Measurements from ENCODE around the gene ADAMTS9.

ADAMTS9 gene

DNA sequence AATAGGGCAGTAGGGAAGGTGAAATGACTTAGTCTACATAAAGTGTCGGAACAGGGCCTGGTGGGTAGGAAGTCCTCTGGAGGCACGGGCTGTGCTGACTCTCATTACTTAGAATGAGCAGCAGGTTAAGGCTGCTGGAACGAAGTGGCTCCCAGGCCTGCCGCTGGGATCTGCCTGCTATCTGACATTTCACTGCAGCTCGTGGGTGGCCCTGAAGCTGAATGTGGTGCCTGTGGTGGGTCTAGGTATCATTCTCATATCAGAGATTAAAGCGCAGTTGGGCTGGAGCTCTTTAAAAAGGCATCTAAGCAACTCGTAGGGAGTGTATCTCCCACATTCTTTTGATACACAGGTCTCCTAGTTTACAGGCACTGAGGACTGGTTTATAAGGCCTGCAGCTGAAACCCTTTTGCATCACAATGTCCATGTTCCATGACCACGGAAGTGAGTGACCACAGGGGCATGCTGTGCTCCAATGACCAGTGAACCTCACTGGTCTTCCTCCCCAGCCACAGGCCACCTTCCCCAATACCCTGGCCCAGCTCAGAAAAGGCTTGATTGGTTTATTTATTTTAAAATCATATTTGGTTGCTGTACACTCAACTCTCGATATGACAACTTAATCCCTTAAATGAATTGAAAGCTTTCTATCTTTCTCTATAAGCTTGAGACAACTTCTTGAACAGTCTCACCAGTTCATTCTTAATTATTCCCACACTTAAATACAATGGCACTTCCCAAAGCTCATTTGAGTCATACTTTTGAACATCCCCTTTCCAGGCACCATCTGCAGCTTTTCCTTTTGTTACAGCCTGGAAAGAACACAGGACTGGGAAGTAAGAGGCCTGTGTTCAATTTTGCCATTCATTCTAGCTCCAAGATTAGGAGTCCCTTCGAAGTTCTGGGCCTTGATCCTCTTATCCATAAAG is 19.0 kb downstream of the ADAMTS9 start:
- no peaks in the 10 kb centered on the region for H3K79me2 ChIP-seq (ENCODE audit: control insufficient read depth, insufficient read depth, low read length, unreplicated experiment)

GRCh38 chr3:64667887-64668581 is 19.8 kb downstream of the ADAMTS9 start:
- Histone ChIP-seq H3K79me2 (ENCODE audit: control insufficient read depth, insufficient read depth, low read length, unreplicated experiment) (no peaks in the 10 kb centered on the region), H2AFZ (ENCODE audit: low read length, unreplicated experiment) (no peak overlapping the region), H3K27ac (ENCODE audit: low read depth, low read length) (no peak overlapping the region), H3K27me3 (ENCODE audit: insufficient read depth, low read length) (no peaks in the 10 kb centered on the region), H3K4me1 (ENCODE audit: control insufficient read depth, insufficient read depth, low read length, unreplicated experiment) (no peaks in the 10 kb centered on the region), H3K4me3 (ENCODE audit: low read depth, low read length) (no peak overlapping the region), H3K36me3 (ENCODE audit: insufficient read depth, low read length) (no peaks in the 10 kb centered on the region)

More for the DNA sequence above, 19.0 kb downstream of the ADAMTS9 start:
- H3K36me3 ChIP-seq (ENCODE audit: insufficient read depth, low read length): no peaks in the 10 kb centered on the region
- H3K27me3 ChIP-seq (ENCODE audit: insufficient read depth, low read length): no peaks in the 10 kb centered on the region
- H3K4me1 ChIP-seq (ENCODE audit: control insufficient read depth, insufficient read depth, low read length, unreplicated experiment): no peaks in the 10 kb centered on the region
- H2AFZ ChIP-seq (ENCODE audit: low read length, unreplicated experiment): no peak overlapping the region
- no peak overlapping the region for H3K4me3 ChIP-seq (ENCODE audit: low read depth, low read length)
- no peak overlapping the region for H3K27ac ChIP-seq (ENCODE audit: low read depth, low read length)

GRCh38 chr3:64667138-64667537 is 20.7 kb downstream of the ADAMTS9 start:
- Histone ChIP-seq H3K27ac (ENCODE audit: low read depth, low read length) (no peak overlapping the region), H3K79me2 (ENCODE audit: control insufficient read depth, insufficient read depth, low read length, unreplicated experiment) (no peaks in the 10 kb centered on the region), H3K36me3 (ENCODE audit: insufficient read depth, low read length) (no peaks in the 10 kb centered on the region), H3K27me3 (ENCODE audit: insufficient read depth, low read length) (no peaks in the 10 kb centered on the region), H2AFZ (ENCODE audit: low read length, unreplicated experiment) (no peak overlapping the region), H3K4me3 (ENCODE audit: low read depth, low read length) (no peak overlapping the region), H3K4me1 (ENCODE audit: control insufficient read depth, insufficient read depth, low read length, unreplicated experiment) (no peaks in the 10 kb centered on the region)

DNA sequence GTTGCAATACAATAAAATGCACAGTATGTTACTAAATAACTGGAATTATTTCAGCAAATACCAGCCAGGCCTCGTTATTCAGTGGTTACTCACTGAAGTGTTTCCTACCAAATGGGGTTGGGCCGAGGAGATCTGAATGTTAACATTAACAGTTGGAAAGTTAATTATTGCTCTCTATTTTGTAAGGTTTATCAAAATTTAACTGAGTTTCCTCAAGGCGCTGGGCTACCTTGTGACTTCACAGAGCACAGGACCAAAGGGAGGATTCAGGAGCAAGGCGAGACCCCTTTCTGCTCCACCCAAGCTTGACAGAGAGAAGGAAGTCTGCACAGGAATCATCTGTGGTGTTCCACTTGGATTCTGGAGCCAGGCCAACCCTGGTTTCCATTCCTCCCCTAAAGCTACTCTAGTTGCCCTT is 21.6 kb downstream of the ADAMTS9 start:
- Histone ChIP-seq H3K36me3 (ENCODE audit: insufficient read depth, low read length) (no peaks in the 10 kb centered on the region), H3K4me1 (ENCODE audit: control insufficient read depth, insufficient read depth, low read length, unreplicated experiment) (no peaks in the 10 kb centered on the region), H3K27me3 (ENCODE audit: insufficient read depth, low read length) (no peaks in the 10 kb centered on the region), H3K27ac (ENCODE audit: low read depth, low read length) (no peak overlapping the region), H2AFZ (ENCODE audit: low read length, unreplicated experiment) (no peak overlapping the region), H3K79me2 (ENCODE audit: control insufficient read depth, insufficient read depth, low read length, unreplicated experiment) (no peaks in the 10 kb centered on the region), H3K4me3 (ENCODE audit: low read depth, low read length) (no peak overlapping the region)

- Histone ChIP-seq H2AFZ (ENCODE audit: low read length, unreplicated experiment) (no peak overlapping the region), H3K4me3 (ENCODE audit: low read depth, low read length) (no peak overlapping the region), H3K4me1 (ENCODE audit: control insufficient read depth, insufficient read depth, low read length, unreplicated experiment) (no peaks in the 10 kb centered on the region)
Observed at GRCh38 chr3:64664397-64664796, 23.4 kb downstream of the ADAMTS9 start.

GRCh38 chr3:64659617-64659978 is 28.2 kb downstream of the ADAMTS9 start:
- Histone ChIP-seq H3K4me3 (ENCODE audit: low read depth, low read length) (no peak overlapping the region), H3K79me2 (ENCODE audit: control insufficient read depth, insufficient read depth, low read length, unreplicated experiment) (no peaks in the 10 kb centered on the region), H3K27ac (ENCODE audit: low read depth, low read length) (no peak overlapping the region), H3K27me3 (ENCODE audit: insufficient read depth, low read length) (no peaks in the 10 kb centered on the region), H3K4me1 (ENCODE audit: control insufficient read depth, insufficient read depth, low read length, unreplicated experiment) (no peaks in the 10 kb centered on the region), H3K36me3 (ENCODE audit: insufficient read depth, low read length) (no peaks in the 10 kb centered on the region), H2AFZ (ENCODE audit: low read length, unreplicated experiment) (no peak overlapping the region)

More at GRCh38 chr3:64664397-64664796, 23.4 kb downstream of the ADAMTS9 start:
- no peaks in the 10 kb centered on the region for H3K36me3 ChIP-seq (ENCODE audit: insufficient read depth, low read length)
- H3K27ac ChIP-seq (ENCODE audit: low read depth, low read length): no peak overlapping the region
- H3K27me3 ChIP-seq (ENCODE audit: insufficient read depth, low read length): no peaks in the 10 kb centered on the region
- H3K79me2 ChIP-seq (ENCODE audit: control insufficient read depth, insufficient read depth, low read length, unreplicated experiment): no peaks in the 10 kb centered on the region

DNA sequence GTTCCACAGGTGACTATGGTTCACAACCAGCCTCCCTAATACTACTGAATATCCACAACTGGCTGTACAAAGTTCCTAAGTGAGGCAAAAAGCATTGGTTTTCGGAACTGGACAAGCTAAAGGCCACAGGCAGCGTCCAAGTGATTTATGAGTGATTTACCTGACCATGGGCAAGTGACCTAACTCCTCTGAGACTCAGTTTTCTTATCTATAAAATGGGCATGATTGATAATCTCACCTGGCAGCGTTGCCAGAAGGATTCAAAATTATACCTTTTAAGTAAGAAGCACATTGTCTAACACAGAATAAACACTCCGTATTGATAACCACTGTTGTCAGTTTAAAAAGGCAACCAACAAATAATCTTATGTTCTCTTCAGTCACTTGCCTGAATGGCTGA is 29.8 kb downstream of the ADAMTS9 start:
- Histone ChIP-seq H3K27me3 (ENCODE audit: insufficient read depth, low read length) (no peaks in the 10 kb centered on the region), H2AFZ (ENCODE audit: low read length, unreplicated experiment) (no peak overlapping the region), H3K79me2 (ENCODE audit: control insufficient read depth, insufficient read depth, low read length, unreplicated experiment) (no peaks in the 10 kb centered on the region), H3K27ac (ENCODE audit: low read depth, low read length) (no peak overlapping the region), H3K4me3 (ENCODE audit: low read depth, low read length) (no peak overlapping the region), H3K36me3 (ENCODE audit: insufficient read depth, low read length) (no peaks in the 10 kb centered on the region), H3K4me1 (ENCODE audit: control insufficient read depth, insufficient read depth, low read length, unreplicated experiment) (no peaks in the 10 kb centered on the region)

DNA sequence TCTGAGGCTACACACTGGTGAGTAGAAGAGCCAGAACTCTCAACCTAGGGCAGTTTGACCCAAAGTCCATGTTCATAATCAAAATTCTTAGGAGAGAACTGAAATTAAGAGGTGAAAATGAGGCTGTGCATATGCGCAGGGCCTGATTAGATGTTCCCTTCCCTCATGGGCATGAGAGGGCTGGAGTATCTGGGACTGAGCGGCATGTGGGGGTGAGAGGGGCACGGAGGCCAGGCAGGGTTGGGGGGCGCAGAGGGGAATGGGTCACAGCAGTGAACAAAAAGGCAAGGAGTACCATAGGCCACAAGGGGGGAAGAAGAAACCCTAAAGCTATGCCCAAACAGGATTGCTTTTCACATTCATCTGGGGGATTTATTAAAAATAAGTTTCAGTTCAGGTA is 31.3 kb downstream of the ADAMTS9 start:
- H3K36me3 ChIP-seq (ENCODE audit: insufficient read depth, low read length): no peaks in the 10 kb centered on the region
- H2AFZ ChIP-seq (ENCODE audit: low read length, unreplicated experiment): no peak overlapping the region
- H3K27ac ChIP-seq (ENCODE audit: low read depth, low read length): no peak overlapping the region
- H3K27me3 ChIP-seq (ENCODE audit: insufficient read depth, low read length): no peaks in the 10 kb centered on the region
- H3K4me1 ChIP-seq (ENCODE audit: control insufficient read depth, insufficient read depth, low read length, unreplicated experiment): no peaks in the 10 kb centered on the region
- H3K79me2 ChIP-seq (ENCODE audit: control insufficient read depth, insufficient read depth, low read length, unreplicated experiment): no peaks in the 10 kb centered on the region
- H3K4me3 ChIP-seq (ENCODE audit: low read depth, low read length): no peak overlapping the region

DNA sequence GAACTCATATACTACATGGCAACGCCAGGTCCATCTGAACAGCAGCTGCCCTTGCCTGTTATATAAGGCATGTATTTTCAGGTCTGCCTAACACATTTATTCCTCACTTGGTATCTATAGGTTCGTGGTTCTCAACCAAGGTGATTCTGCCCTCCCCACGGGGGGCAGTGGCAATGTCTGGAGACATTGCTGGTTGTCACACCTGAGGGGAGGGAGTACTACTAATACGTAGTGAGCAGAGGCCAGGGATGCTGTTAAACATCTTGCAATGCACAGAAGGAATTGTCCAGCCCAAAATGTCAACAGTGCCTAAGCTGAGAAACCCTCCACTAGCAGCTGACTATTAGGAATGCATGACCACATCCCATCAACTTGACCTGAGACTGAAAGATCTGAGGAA is 32.6 kb downstream of the ADAMTS9 start:
- no peak overlapping the region for H2AFZ ChIP-seq (ENCODE audit: low read length, unreplicated experiment)
- H3K4me3 ChIP-seq (ENCODE audit: low read depth, low read length): no peak overlapping the region
- H3K36me3 ChIP-seq (ENCODE audit: insufficient read depth, low read length): no peaks in the 10 kb centered on the region
- H3K27ac ChIP-seq (ENCODE audit: low read depth, low read length): no peak overlapping the region
- no peaks in the 10 kb centered on the region for H3K27me3 ChIP-seq (ENCODE audit: insufficient read depth, low read length)
- no peaks in the 10 kb centered on the region for H3K79me2 ChIP-seq (ENCODE audit: control insufficient read depth, insufficient read depth, low read length, unreplicated experiment)
- H3K4me1 ChIP-seq (ENCODE audit: control insufficient read depth, insufficient read depth, low read length, unreplicated experiment): no peaks in the 10 kb centered on the region

DNA sequence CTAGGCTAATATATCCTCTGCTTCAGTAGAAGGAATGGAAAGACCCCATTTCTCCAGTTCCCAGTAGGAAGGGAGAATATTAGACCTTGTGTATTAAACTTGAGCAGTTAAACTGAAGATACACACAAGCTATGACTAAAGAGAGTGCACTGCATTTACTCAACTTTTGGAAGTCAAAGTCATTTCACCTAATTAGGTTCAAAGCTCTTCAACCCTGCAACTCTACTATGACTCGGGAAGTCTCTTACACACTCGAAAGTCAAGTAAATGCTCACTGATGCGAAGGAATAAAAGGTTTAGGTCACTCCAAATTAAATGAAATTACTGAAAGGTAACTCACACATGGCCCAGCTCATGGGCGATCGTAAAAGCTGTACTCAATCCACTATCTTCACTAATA is 33.8 kb downstream of the ADAMTS9 start:
- Histone ChIP-seq H3K27ac (ENCODE audit: low read depth, low read length) (no peak overlapping the region), H3K4me3 (ENCODE audit: low read depth, low read length) (no peak overlapping the region), H3K4me1 (ENCODE audit: control insufficient read depth, insufficient read depth, low read length, unreplicated experiment) (no peaks in the 10 kb centered on the region), H2AFZ (ENCODE audit: low read length, unreplicated experiment) (no peak overlapping the region), H3K36me3 (ENCODE audit: insufficient read depth, low read length) (no peaks in the 10 kb centered on the region), H3K79me2 (ENCODE audit: control insufficient read depth, insufficient read depth, low read length, unreplicated experiment) (no peaks in the 10 kb centered on the region), H3K27me3 (ENCODE audit: insufficient read depth, low read length) (no peaks in the 10 kb centered on the region)

DNA sequence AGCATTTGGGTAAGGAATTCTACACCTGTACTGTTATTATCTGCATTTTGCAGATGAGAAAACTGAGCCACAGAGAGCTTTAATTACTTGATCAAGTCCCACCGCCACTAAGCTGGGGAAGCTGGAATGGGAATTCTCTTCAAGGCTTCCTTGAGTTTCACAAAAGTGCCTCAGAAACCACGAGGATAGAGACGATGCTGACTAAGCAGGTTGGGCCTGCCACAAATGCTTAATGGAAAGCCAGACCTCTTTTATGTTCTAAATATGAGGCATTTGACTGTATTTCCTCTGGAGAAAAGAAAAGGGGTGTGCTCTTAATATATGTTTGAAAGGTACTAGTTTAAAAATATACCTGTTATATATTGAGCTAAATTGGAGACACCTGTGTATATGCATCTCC is 34.7 kb downstream of the ADAMTS9 start:
- no peaks in the 10 kb centered on the region for H3K27me3 ChIP-seq (ENCODE audit: insufficient read depth, low read length)
- H2AFZ ChIP-seq (ENCODE audit: low read length, unreplicated experiment): no peak overlapping the region
- H3K4me3 ChIP-seq (ENCODE audit: low read depth, low read length): no peak overlapping the region
- H3K27ac ChIP-seq (ENCODE audit: low read depth, low read length): no peak overlapping the region
- no peaks in the 10 kb centered on the region for H3K36me3 ChIP-seq (ENCODE audit: insufficient read depth, low read length)
- no peaks in the 10 kb centered on the region for H3K4me1 ChIP-seq (ENCODE audit: control insufficient read depth, insufficient read depth, low read length, unreplicated experiment)
- H3K79me2 ChIP-seq (ENCODE audit: control insufficient read depth, insufficient read depth, low read length, unreplicated experiment): no peaks in the 10 kb centered on the region
